HG03039 (cell line): ENCODE measurements around the gene MYO1E.
"Not testable (repeated sequence)": the region's sequence is repeated elsewhere in the genome, so short reads cannot be mapped to it uniquely, and the experiment has no call there.

Experiments used
- ATAC-seq: cut with Tn5 transposase; IDR thresholded peaks from one replicate; pipeline ENCODE4 v1.9.1; 2021; ENCODE audit warnings: mild to moderate bottlenecking, moderate library complexity; ENCODE audit not compliant: unreplicated experiment

Gene MYO1E

DNA sequence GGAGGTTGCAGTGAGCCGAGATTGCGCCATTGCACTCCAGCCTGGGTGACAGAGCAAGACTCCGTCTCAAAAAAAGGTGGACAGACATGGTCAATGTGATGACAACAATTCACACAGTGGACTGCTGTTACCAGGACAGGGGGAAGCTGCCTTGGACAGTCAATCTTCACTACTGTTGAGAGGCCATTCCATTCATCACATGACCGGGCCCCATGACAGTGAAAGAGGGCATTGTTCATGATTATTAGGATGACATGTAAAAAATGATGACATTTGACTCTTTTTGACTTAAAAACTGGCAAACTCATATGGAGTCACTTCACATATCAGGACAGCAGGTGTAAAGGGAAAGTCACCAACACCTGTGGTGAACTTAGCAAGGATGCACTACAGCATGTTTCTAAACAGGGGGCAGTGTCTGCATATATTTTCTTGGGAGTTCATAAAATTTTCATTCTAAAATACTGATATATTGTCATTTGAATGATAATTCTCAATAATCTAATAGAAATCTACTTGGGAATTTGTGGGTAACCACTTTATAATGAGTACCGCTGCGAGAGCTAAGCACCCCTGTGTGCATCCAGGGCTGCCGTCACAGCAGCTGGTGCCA, 200.3 kb downstream of the MYO1E start:
- ATAC-seq, result no peak

DNA sequence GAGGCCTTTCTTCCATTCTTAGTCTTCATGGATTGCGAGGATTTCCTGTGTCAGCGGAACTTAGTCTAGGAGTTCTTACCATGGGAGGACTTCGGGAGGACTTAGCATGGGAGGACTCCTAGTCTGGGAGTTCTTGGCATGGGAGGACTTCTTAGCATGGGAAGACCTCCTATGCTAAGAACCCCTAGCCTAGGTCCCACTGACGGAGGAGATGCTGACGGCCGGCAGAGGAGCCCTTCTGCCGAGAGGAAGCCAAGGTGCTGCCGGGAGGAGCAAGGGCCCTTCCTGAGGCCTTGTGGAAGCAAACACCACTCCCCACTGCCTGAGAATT, 201.6 kb downstream of the MYO1E start:
- ATAC-seq, result no peak

DNA sequence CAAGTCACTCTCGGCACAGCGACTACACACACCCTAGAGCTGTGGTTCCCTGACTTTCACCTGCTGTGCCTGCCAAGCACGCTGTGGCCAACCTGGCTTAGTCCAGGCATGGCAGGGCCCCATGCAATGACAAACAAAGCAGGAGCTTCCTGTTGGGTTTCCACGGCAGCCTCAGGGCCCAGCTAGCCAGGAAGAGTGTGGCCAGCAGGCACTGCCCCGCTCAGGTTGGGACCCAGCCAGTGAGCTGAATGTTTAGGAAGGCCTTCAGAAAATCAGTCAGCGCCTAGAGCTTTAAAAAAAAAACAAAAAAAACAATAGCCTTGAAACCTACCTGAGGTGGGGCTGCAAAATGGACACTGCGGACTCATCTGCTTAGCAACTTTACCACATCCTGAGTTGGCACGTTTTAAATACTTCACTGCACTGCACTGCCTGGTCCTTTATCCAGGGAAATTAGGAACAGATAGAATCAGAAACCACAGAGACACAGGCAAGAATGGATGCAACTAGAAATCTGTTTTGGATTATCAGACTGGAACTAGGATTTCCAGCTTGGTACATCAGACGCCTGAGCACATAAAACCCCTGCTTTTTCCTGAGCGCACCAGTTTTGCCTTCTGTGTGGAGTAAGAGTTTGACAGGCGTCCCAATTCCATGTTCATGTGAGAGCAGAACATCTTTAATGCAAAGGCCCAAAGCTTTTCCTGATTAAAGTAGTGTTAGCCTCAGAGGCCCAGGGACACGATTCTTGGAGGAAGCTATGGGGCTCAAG, 202.2 kb downstream of the MYO1E start:
- no peak for ATAC-seq

DNA sequence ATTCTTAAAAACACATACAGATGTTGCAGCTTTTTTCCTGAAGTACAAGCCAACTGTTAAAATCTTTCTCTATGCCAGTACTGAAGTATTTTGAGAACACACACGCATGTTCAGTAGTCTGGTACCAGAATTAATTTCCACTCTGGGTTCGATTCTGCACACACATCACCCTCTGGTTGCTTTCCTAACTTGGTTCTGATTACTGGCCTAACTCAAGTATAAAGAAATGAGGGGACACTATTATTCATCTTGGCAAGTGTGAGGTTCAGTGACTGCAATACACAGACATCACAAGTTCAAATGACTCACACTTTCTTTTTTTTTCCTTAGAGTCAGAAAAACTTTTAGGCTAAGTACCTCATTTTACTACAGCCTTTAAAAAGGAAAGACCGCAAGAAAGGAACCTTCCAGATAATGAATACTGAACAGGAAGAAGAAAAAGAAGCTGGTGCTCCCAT, 203.4 kb downstream of the MYO1E start:
- no peak for ATAC-seq

DNA sequence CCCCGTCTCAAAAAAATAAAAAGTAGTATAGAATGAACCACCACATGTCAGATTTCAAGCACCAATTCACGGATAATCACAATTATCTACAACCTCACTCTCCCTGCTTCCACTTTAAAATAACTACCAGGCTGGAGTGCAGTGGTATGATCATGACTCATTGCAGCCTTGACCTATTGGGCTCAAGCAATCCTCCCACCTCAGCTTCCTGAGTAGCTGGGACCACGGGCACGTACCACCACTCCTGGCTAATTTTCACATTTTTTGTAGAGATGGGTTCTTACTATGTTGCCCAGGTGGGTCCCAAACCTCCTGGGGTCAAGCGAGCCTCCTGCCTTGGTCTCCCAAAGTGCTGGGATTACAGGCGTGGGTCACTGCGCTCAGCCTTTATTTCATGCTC, 204.1 kb downstream of the MYO1E start:
- ATAC-seq, result no peak

DNA sequence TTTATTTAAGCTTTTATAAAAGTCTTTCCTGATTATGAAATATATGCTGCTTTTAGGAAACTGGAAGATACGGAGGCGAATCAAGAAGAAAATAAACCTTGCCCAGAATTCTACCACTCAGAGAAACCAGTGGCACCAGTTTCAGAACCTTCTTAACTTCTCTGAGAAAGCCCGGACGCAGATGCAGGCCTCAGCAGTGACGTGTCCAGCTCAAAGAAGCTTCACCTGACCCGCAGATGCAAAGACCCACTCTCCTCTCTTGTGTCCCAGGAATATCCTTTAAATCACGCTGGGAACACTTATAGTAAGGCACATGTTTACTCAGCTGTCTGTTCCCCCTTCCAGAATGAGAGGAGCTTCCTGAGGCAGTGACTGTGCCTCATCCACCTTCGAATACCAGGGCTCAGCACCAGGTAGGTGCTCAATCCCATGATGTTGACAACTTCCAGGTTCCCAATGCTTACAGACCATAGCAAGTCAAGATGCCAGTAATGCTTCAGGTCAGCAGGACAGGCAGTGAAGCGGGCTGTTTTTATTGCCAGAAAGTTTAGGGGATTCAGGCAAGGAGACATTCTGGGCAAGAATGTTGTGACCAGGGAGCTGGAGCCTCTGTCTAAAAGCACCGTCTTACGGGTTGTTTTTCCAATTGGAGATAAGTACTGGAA, 205.9 kb downstream of the MYO1E start:
- ATAC-seq, result no peak

DNA sequence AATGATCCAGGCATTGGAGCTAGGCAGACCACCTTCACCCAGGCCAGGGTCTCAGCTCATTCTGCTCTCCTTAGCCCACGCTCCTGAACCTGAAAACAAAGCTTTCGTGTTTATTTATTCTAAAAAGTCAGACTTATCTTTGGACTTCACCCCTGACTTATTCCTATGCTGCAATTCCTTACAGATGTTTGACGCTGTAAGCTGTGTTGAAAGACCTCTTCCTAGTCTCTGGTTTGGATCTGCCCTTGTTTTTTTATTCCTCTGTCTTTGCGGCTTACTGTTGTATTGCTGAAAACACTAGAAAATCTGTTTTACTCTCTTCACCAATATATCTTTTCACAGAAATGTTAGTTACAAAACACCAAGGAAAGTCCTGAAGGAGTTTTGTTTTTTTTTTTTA, 206.5 kb downstream of the MYO1E start:
- ATAC-seq, result no peak

DNA sequence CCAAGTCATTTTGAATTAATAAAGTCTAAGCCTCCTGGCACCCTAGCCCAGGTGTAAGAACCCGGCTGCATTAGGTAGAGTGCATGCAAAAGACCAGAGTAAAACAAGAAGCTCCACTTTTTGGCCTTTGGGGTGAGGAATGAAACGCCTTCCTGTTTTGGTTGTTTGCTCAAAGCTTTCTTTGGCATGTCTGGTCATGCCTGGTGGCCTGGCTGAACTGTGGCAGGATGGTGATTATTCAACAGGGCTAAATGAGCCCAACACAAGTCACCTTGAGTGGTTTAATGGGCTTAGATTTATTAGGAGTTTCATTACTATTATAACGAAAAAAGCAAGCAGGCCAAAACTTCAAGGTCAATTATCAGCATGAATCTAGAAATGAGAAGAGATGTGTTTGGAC, 206.9 kb downstream of the MYO1E start:
- ATAC-seq, result no peak

DNA sequence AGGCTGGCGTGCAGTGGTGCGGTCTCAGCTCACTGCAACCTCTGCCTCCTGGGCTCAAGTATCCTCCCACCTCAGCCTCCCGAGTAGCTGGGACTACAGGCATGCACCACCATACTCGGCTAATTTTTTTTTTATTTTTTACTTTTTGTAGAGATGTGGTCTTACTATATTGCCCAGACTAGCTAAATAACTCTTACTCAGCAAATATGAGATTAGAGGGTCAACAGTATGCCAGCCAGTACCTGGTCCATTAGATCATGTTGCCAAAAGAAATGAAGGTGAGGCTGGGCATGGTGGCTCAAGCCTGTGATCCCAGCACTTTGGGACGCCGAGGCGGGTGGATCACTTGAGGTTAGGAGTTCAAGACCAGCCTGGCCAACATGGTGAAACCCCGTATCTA, 210.6 kb downstream of the MYO1E start:
- ATAC-seq, result not testable (repeated sequence)

DNA sequence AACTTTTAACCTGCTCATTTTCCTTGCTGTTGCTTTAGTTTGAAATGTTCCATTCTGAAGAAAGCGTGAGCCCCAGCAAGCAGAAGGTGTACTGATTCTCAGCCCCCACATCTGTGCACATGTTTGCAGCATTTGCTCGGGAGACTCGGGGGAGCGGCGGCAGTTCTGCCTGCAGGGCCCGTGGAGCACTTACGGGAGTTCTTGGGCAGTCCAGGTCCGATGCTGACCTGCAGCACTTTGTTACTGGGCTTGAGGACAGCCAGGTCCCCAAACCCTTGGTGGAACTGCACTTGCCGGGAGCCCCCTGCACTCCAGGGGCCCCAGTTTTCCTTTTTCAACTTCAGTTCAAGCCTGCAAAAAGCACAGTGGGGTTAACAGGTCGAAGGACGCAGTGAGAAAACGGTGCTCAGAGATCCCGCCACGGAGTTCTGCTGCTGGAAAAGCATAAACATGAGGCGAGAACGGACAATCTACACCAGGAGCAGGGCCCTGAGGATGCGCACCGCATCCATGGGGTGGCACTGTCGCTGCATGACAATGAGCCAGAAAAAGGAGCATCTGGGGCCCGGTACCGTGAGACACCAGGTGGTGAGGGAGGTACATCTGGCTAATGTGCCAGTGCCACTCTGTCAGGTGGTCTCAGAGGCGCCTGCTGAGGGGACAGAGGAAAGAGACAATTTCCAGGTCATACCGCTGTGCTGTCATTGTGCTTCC, 211.6 kb downstream of the MYO1E start:
- ATAC-seq, result no peak

DNA sequence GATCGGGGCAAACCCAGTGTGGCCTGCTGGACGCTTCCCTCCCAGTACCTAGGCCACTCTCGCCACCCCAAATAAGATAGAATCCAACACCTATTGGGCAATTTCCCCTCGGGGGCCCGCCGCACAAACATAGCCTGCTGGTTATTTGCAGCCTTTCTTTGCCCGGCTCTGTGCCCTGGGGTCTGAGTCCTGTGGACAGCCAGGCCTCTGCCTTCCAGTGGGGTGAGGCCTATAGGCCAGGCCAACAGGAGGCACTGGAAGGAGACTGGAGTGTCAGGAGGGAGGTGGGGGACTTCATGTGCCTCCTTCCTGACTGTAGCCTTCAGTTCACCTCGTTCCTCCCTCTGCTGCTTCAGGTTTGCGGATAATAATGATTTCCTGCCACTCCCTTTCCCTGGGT, 213.5 kb downstream of the MYO1E start:
- ATAC-seq, result no peak

DNA sequence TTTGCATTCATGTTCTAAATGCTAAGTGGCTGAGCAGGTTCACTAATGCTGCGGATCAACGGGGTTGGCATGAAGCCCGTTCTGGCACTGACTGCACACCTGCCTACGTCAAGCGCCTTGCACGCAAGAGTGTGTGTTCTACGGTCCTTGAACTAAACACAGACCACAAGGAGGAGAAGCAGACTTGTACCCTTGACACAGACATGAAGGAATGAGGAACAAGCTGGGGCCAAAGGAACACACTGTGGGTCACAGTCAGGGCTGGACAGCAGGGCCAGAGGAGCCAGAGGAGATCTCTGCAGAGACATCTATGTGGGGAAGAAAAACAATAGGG, 214.0 kb downstream of the MYO1E start:
- ATAC-seq, result no peak

DNA sequence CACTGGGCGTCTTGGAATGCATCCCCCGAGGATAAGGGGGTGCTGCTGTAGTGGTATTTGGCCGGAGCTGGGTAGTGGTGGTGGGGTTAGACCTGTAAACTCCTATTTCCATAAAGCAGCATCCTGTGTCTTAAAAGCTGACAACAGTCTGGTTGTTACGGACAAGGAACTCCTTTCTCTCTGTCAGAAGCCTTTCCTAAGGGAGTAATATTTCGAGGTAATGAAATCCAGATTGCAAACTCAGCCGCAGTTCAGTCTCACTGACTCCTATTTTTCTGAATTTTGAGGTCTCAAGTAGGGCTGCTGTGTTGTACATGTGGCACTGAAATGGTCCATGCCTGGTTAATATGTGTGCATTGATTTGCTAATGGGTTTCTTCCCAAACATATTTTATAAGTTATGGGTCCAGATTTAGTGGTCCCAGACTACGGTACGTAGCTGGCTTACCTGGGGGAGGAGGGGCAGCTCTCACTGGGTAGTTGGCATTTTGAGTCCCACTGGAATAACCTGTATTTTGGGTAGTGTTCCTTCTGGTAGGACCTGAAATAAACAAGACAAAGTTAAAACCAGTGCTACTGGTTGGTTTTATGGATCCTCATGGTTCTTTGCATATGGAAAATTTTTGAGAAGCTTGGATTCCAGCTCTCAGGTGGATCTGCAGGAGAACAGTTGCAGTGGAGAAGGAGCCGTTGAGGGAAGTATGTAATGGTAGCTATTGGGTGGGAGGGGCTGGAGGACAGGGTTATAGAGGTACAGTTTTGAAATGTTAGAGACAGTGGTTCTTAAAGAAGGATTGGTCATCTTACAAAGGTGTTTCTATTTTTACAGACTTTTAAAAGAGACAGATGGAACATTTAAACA, 214.6 kb downstream of the MYO1E start:
- ATAC-seq, result no peak

DNA sequence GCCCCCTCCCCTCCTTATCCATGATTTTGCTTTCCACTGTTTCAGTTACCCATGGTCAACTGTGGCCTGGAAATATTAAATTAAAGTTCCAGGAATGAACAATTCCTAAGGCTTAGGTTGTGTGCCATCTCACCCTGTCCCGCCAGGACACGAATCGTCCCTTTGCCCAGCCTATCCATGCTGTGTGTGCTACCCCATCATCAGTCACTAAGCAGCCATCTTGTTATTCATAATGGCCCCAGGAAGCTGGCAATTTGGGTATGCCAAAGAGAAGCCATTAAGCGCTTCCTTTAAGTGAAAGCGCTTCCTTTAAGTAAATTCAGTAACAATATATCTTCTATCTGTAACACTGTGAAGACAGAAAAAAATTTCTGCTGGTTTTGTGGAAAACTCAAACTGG, 215.3 kb downstream of the MYO1E start:
- ATAC-seq, result no peak

DNA sequence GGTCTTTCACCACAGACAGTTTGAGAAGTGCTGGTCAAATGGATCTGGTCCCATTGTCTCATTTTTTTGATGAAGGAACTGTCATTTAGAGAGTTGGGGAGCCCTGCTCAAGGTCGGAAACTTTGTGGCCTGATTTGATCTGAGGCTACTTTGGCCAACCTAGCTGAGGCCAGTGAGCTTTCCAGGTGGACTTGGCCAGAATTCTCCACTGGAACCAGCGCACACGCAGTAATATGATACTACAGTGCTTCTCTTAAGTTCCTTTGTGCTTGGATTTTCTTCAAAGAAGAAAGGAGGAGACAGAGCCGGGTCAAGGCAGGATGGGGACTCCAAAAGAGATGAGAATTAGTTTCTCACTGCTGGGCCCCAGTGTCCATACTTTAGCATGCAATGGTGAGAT, 217.2 kb downstream of the MYO1E start:
- ATAC-seq, result no peak

DNA sequence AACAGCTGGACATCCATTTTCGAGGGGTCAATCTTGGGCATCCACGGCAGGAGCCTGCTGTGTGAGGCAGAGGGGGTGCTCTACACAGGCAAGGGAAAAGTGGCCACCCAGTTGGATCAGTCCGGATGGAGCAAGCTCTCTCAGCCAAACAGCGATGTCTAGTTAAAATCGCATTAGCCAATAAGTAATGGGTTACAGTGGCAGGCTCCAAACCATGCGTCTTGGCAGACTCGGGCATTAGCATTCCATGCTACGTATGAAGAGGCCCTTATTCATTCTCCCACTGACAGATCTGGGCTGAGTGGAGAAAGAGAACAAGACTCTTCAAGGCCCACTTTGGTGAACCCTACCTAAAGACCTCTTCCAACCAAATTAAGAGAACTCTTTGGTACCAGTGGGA, 218.4 kb downstream of the MYO1E start:
- no peak for ATAC-seq

DNA sequence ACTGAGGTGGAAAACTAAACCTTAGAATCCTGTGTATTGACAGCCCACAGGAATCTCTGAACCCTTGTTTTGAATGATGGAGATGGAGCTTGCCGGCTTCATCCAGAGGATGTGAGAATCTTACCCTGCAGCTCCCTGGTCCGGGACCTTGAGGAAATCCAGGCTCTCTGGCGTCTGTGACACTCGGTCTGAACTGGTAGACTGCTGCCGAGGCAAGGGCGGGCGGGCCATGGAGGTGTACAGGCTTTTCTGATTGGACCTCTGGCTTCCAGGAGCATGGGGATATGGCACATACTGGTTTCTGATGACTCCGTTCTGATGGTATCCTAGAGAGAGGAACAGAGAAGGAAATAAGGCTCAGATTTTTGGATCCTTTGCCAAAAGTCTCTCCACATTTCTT, 219.2 kb downstream of the MYO1E start:
- ATAC-seq, result no peak

DNA sequence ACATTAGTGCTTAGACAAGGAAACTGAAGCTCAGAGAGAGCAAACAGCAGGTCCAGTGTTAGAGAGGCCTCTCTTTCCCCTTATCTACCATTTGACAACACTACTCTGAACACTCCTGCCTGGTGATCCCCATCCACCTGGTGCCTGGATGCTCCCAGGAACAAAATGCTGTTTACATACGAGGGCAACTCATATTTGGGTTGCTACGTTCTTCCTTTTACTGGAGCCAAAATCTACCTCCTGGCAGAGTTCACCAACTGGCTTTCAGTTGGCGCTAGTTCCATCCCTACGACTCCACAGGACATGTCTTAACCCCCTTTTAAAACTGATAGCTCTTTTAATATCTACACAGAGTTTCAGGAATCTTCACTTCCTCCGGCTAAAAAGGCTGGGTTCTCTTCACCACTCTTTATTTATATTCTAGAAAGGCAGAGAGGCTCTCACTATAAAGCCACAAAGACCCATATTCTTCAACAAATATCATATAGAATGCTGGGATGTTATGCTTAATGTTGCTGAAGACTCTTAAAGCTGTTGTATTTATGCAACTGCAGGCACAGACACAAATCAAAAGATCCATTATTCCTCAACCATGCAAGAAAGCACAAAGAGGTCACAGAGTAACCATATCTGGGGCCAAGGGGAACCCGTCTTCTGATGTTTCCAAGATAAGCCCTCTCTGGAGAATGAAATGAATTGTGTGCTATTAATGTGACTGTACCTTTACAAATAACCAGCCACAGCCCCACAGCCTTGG, 219.8 kb downstream of the MYO1E start:
- no peak for ATAC-seq

DNA sequence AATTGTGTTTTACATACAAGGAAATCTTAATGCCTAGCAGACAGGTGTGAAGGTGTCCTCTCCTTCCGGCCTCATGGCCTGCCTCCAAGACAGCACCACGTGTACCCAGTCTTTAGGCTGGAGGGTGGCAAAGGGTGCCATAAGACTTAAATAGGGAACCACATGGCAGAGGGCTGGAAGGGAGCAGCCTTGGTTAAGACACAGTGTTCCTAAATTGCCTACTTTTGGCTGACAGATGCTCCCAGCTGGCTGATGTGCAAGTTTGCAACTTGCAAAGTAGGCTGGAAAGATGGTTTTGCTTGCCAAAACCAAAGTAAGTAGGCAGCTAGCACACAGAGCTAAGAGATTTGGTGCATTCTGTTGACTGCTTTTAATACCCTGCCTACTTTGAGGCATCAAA, 222.5 kb downstream of the MYO1E start:
- ATAC-seq, result no peak

DNA sequence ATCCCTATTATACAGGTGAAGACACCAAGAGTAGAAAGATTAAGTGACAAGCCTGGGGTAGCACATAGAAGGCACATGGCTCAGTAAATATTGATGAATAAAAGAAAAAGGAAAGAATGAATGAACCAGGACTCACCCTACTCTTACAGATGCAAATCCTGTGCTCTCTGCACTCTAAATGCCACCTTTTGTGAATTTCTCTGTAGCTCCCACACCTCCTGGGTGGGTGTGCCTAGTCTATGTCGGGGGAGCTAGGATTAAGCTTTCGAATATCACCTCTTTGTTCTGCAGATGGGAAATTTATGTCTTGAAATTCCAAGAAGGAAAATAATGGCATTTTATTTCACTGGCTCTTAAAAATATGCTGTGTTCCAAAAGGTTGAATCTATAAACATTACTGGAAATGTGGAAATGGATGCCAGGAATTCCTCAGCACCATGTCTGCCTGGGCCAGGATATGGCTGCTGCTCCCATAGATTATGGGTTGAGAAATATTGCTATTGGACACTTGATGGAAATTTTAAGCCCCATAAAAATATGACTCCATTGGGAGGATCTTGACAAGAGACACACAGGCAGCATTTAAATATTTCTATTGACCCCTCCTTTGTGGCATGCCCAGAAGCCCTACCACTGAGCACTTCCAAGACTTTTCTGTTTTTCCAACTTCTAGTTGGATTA, 224.4 kb downstream of the MYO1E start:
- no peak for ATAC-seq
